GM04503 (cell line): ENCODE data around the gene COL19A1.
"Not testable (repeated sequence)": the region's sequence is repeated elsewhere in the genome, so short reads cannot be mapped to it uniquely, and the experiment has no call there.

ENCODE experiments used
- DNase-seq: peaks from one replicate; pipeline ENCODE4 v3.0.0-alpha.2; 2012; ENCODE audit warnings: low read depth

Gene COL19A1

DNA sequence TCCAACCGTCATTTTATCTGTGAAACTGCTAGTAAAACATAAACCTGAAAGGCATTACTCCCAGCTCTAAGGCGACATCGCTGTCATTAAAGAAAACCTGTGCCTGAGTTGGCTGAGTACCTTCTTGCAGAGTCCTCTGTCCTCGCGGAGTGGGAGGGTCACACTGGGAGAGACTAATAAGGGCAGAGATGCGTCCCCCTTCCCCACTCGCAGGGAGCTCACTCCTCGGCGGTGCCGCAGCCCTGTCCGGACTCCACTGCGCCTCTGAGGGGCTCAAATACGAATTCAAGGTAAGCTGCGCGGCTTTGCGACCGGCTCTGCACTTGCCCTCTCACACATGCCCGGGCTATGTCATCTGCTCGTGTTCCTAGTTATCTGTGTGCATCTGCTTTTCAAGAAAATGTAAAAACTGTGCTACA lies at the start of gene COL19A1:
TSS of gene COL19A1 (plus strand) at position 206 of the 419 bp plus-strand sequence. CDS start 13,012 bp downstream, outside the sequence.
- no peak for DNase-seq

DNA sequence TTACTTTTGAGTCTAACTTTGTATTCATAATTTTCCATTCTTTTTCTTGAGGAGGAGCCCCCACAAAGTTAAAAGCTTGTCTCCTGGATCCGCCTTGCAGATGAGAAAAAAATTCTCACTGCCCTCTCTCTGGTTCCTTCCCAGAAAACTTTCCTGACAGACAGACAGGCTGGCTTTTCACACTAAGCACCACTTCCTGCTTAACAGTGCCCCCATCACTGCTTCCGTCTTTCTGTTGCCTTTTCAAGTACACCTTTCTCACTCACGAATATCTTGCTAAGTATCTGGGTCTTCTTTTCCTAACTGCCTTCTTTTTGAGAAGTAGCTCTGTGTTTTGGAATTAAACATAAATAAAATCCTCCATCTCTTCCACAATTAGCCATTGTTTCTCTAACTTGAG lies 49.8 kb upstream of the COL19A1 start:
- no peak for DNase-seq

- no peak for DNase-seq
Measured at GRCh38 chr6:69817358-69817757, 49.0 kb upstream of the COL19A1 start.

GRCh38 chr6:69818223-69818930 lies 48.0 kb upstream of the COL19A1 start:
- no peak for DNase-seq

GRCh38 chr6:69819138-69819537 lies 47.2 kb upstream of the COL19A1 start:
- DNase-seq: no peak

- no peak for DNase-seq
Measured at GRCh38 chr6:69820018-69820417, 46.3 kb upstream of the COL19A1 start.

GRCh38 chr6:69820438-69820837 lies 45.9 kb upstream of the COL19A1 start:
- no peak for DNase-seq

GRCh38 chr6:69824355-69824754 lies 42.0 kb upstream of the COL19A1 start:
- not testable (repeated sequence) for DNase-seq

- DNase-seq: peak; percentile 10
Measured at GRCh38 chr6:69825904-69826303, 40.5 kb upstream of the COL19A1 start.

DNA sequence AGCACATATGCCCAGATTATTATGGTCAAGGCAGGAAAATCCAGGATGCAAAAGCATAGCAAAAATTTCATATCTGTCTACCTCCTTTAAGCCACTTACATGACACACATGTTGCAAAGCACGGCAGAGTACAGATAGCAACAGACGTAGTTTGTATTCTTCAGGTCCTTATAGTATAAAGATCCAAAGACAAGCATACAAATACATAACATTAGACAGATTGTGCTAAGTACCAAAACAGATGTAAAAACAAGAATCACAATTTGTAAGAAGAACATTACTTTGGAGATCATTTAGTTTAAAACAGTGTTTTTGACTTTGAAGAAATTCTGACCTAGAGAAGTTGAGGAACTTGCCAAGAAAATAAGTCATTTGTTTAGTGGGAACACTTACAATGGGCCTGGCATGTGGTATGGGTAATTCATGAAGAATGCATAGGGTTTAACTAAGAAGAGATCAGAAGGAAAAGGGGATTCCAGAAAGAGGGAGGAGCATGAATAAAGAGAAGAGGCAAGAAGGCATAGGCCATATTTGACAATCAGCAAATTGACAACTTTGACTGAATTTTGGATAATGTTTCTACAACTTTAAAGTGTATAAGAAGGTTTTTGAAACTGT lies 39.0 kb upstream of the COL19A1 start:
- peak; percentile 11 for DNase-seq

DNA sequence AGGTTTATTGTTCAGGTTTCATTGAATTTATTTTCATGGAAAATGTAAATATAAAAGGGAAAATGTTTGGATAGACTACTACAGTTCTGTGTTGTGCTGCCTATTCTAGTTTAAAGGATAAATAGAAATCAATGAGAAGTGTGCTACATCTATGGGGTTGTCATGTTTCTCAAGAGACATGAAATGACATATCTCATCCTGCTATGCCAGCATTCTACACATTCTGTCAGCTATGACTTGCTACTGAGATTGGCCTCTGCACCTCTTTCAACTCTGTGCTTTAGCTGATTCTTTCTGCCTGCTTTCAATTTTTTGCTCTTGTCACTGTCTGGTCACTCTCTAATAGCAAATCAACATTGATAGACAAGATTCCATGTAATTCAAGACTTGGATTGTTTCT lies 33.8 kb upstream of the COL19A1 start:
- DNase-seq: no peak

GRCh38 chr6:69835414-69836179 lies 30.8 kb upstream of the COL19A1 start:
- peak; percentile 12 for DNase-seq

DNA sequence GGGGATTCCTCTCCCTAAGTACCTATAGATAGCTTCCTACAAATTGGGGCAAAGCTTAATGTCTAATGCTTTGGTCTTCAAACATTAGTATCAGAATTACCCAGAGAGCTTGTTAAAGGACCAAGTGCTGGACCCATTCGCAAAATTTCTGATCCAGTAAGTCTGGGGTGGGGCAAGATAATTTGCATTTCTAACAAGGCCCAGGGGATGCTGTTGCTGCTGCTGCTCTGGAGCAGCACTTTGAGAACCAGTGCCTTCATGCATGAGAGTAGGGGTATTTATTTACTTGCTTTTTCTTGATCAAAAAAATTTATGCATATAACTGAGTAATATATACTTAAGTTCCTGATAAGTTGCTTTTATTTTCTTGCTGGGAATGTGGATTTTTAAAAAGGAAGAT lies 24.5 kb upstream of the COL19A1 start:
- DNase-seq: no peak

DNA sequence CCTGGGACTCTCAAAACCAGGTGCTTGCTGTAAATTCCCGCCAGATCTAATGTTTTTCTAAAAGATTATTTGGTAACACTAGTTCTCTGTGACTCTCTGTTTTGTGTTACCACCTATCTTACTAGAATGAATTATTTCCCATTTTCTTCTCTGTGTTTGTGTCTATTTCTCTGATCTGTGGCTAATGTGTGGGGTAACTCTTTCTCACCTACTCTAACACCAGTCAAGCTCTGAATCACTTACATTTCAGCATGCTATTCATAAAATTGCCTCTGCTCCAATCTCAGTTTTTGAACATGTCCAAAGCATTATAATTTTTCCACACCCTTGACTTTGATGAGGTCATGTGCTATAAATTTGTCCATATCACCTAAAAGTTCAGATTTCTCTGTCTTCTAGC lies 23.2 kb upstream of the COL19A1 start:
- no peak for DNase-seq

DNA sequence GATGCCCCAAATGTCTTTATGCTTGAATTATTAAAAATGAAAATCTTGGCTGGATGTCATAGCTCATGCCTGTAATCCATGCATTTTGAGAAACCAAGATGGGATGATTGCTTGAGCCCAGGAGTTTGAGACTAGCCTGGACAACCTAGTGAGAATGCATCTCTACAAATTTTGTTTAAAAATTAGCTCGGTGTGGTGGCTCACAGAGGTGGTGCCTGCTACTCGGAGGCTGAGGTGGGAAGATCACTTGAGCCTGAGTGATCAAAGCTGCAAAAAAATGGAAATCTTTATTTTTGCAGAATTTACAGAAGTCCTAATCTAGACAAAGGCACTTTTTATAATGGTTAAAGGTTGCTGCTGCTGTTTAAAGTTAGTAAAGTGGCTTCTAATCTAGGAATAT lies 20.0 kb upstream of the COL19A1 start:
- no peak for DNase-seq

DNA sequence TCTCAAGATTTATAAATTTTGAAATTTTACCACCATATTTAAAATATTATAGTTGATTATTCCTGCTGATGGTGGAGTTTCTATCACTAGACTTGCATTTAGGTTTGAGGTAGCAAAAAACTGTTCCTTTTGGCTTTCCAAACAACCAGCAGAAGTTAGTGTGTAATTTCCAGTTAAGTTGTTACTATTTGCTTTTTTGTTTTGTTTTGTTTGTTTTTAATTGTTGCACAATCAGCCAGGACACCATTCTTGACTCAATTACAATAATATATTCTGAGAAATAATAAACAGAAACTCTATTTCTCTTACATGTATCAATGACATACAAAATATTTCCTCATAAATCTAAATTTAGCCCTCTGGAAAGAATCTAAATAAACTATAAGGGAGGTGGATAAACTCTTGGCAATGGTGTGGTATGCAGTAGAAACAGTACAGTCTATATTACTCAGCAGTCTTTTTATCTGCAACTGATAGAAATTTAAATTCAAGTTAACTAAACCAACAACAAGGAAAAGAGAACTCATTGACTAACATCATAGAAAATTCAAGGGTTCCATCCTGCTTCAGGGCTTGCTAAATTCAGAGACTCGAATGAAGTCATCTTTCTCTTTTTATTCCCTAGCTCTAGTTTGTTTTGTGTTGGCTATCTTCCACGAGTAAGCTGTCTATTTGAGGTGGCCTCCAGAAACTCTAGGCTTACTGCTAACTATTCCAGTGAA lies 19.4 kb upstream of the COL19A1 start:
- DNase-seq: no peak

- DNase-seq: no peak
Measured at GRCh38 chr6:69847492-69847788, 18.9 kb upstream of the COL19A1 start.

DNA sequence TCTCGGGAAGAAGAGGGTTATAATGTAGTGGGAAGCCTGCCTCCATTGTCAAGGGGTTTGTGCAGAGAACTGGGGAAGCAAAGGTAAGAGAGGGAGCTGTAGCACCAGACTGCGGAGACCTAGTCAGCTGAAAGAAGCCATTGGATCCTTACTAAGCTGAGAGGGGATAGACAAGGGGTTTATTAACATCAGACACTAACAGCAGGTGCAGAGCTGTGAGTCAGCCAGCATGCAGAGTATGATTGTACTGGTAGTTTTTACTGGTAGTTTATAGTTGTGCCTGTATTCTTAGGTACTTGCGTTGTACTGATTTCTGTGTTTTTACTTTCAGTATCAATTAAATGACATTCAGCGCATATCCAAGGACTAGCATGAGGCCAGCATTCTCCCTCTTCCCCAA lies 17.8 kb upstream of the COL19A1 start:
- no peak for DNase-seq

DNA sequence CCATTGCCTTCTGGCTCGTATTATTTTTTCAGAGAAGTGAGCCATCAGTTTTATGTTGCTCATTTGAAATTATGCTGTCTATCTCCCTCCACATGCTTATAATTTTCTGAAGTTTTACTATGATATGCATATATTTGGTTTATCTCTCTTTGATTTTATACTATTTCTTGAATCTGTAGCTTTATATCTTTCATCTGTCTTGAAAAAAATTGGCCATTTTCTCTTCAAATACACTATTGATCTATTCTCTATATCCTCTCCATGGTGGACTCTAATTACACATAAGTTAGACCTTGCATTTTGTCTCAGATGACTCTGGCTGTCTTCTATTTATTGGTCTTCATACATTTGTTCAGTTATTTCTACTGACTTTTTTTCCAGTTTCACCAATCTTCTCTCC lies 13.7 kb upstream of the COL19A1 start:
- DNase-seq: no peak

- DNase-seq: no peak
Measured at GRCh38 chr6:69861986-69862385, 4.4 kb upstream of the COL19A1 start.

- DNase-seq: no peak
Measured at GRCh38 chr6:69863766-69864165, 2.6 kb upstream of the COL19A1 start.

DNA sequence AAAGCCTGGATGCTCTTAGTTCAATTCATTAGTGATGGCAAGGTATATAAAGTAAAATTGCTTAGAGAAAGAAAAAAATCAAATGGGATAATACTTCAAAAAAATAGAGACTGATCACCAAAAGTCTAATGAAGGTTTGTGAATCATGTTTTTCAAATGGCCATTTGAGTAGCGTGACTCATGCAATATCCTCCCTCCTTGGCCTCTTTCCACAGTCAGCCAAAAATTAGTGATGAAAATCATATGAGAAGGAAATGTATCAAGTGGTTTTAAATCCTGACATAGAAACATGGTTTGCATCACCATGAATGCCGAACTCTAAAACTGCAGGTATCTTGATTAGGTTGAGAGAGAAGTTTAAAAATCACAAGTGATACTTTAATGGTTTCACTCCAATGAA lies 1.2 kb upstream of the COL19A1 start:
- DNase-seq: peak; percentile 6
